Neural crest cell (in vitro differentiated cells): ENCODE measurements around the gene INSYN1. TPM values are rescaled to one million over a fixed set of nuclear protein-coding genes. Genes with fewer than 3 reads are reported as not detected.
A peak's percentile ranks its signal among the peaks of the same experiment; 100 is the strongest.

Source experiments
- DNase-seq: peaks from one replicate; pipeline ENCODE4 v3.0.0; 2021; ENCODE audit warnings: low read depth, mixed read lengths, low spot score
- H3K27ac Mint-ChIP-seq: one replicate; pipeline ENCODE4 v1.8.0; 2021; ENCODE audit warnings: mild to moderate bottlenecking, mixed read lengths; ENCODE audit not compliant: unreplicated experiment
- H3K27me3 Mint-ChIP-seq: 2 replicates; pipeline ENCODE4 v1.8.0; 2021; ENCODE audit warnings: low read depth, mild to moderate bottlenecking, mixed read lengths
- H3K36me3 Mint-ChIP-seq: 2 replicates; pipeline ENCODE4 v1.8.0; 2021; ENCODE audit warnings: low read depth, mild to moderate bottlenecking, mixed read lengths
- H3K4me1 Mint-ChIP-seq: 2 replicates; pipeline ENCODE4 v1.8.0; 2021; ENCODE audit warnings: mixed read lengths
- H3K4me3 Mint-ChIP-seq: one replicate; pipeline ENCODE4 v1.8.0; 2021; ENCODE audit warnings: mild to moderate bottlenecking, mixed read lengths
- H3K9me3 Mint-ChIP-seq: 2 replicates; pipeline ENCODE4 v1.8.0; 2021; ENCODE audit warnings: mixed read lengths
- CTCF ChIP-seq: fragments of 200-600 bp; sonication (generic); conservative IDR thresholded peaks from 2 replicates; pipeline ENCODE4 v1.5.0; 2021; ENCODE audit warnings: antibody characterized with exemption, mild to moderate bottlenecking
- total RNA-seq: library from RNA; stranded (reverse); gene quantifications from 2 replicates; pipeline ENCODE4 v1.2.1, GENCODE V29; 2021

INSYN1 gene
- total RNA-seq, 1 donor from 2014 or later, result 9.5 TPM

- no peak for TF ChIP-seq CTCF
- no peak for DNase-seq
- H3K4me3 Mint-ChIP-seq, result no peak overlapping the region
- H3K9me3 Mint-ChIP-seq, result no peaks in the 10 kb centered on the region
- H3K27me3 Mint-ChIP-seq, result no peaks in the 10 kb centered on the region
- H3K4me1 Mint-ChIP-seq, result peaks cover 28% of the 10 kb centered on the region
- no peak overlapping the region for H3K27ac Mint-ChIP-seq
- no peaks in the 10 kb centered on the region for H3K36me3 Mint-ChIP-seq
These were observed 53.7 kb downstream of the INSYN1 start for GRCh38 chr15:73699249-73700040.

- H3K4me1 Mint-ChIP-seq, result peaks cover 39% of the 10 kb centered on the region
- H3K27ac Mint-ChIP-seq, result peak overlapping the region; percentile 95
- H3K36me3 Mint-ChIP-seq, result no peaks in the 10 kb centered on the region
- DNase-seq, result peak; percentile 22
- H3K9me3 Mint-ChIP-seq, result no peaks in the 10 kb centered on the region
- H3K4me3 Mint-ChIP-seq, result no peak overlapping the region
- no peaks in the 10 kb centered on the region for H3K27me3 Mint-ChIP-seq
- TF ChIP-seq CTCF, result no peak
These were observed 56.1 kb downstream of the INSYN1 start for GRCh38 chr15:73697033-73697467.

GRCh38 chr15:73696641-73697001 is 56.5 kb downstream of the INSYN1 start:
- no peaks in the 10 kb centered on the region for H3K9me3 Mint-ChIP-seq
- no peaks in the 10 kb centered on the region for H3K36me3 Mint-ChIP-seq
- DNase-seq, result no peak
- peak overlapping the region; percentile 11 for H3K4me3 Mint-ChIP-seq
- peak overlapping the region; percentile 95 for H3K27ac Mint-ChIP-seq
- no peak for TF ChIP-seq CTCF
- H3K4me1 Mint-ChIP-seq, result peaks cover 39% of the 10 kb centered on the region
- no peaks in the 10 kb centered on the region for H3K27me3 Mint-ChIP-seq

GRCh38 chr15:73695773-73696640 is 57.1 kb downstream of the INSYN1 start:
- H3K4me1 Mint-ChIP-seq, result peaks cover 39% of the 10 kb centered on the region
- H3K4me3 Mint-ChIP-seq, result peak overlapping the region; percentile 11
- H3K27ac Mint-ChIP-seq, result peak overlapping the region; percentile 95

More at GRCh38 chr15:73695773-73696640, 57.1 kb downstream of the INSYN1 start:
- DNase-seq, result no peak
- no peaks in the 10 kb centered on the region for H3K27me3 Mint-ChIP-seq
- no peak for TF ChIP-seq CTCF
- H3K9me3 Mint-ChIP-seq, result no peaks in the 10 kb centered on the region
- H3K36me3 Mint-ChIP-seq, result no peaks in the 10 kb centered on the region
